H1 (cell line): ENCODE data around the gene COL5A3. TPM values are rescaled to one million over a fixed set of nuclear protein-coding genes. Genes with fewer than 3 reads are reported as not detected.

ENCODE experiments used
- ATF3 ChIP-seq: IDR thresholded peaks from 2 replicates; pipeline ENCODE4 v1.6.1; 2011; ENCODE audit warnings: low read depth, mild to moderate bottlenecking, low read length; ENCODE audit not compliant: insufficient read depth
- CEBPB ChIP-seq: IDR thresholded peaks from 2 replicates; pipeline ENCODE4 v1.6.1; 2012; ENCODE audit warnings: low read depth, low read length
- CTCF ChIP-seq, 3 experiments: IDR thresholded peaks; 1 replicate in 2 of 3; 2 replicates in 1 of 3; pipeline versions ENCODE4 v1.5.1 to v1.6.1; 2011; ENCODE audit warnings: low read length in 3 of 3, mild to moderate bottlenecking in 3 of 3, inconsistent platforms in 2 of 3, low read depth in 1 of 3, moderate library complexity in 1 of 3; ENCODE audit not compliant: insufficient read depth in 1 of 3; ENCODE audit errors: control extremely low read depth in 1 of 3
- HDAC2 ChIP-seq, 2 experiments: fragments of 300-600 bp in 1 of 2; sonication (generic) in 1 of 2; IDR thresholded peaks; 2 replicates each; pipeline ENCODE4 v1.6.1; 2011 to 2012; ENCODE audit warnings: low read depth in 2 of 2, low read length in 2 of 2, mild to moderate bottlenecking in 2 of 2, moderate library complexity in 2 of 2, borderline replicate concordance in 1 of 2, inconsistent platforms in 1 of 2
- SP1 ChIP-seq: IDR thresholded peaks from 2 replicates; pipeline ENCODE4 v1.6.1; 2011; ENCODE audit warnings: low read depth, low read length
- TBP ChIP-seq: IDR thresholded peaks from 2 replicates; pipeline ENCODE4 v1.6.1; 2011; ENCODE audit warnings: low read depth, low read length, improper control_type of control experiment
- TEAD4 ChIP-seq: IDR thresholded peaks from 2 replicates; pipeline ENCODE4 v1.6.1; 2012; ENCODE audit warnings: low read depth, low read length, inconsistent platforms, mixed read lengths
- polyA plus RNA-seq, 7 experiments: library from polyadenylated mRNA; depleted of rRNA in 3 of 7; stranded (reverse) in 5 of 7; unstranded in 2 of 7; fragments of >200 nt in 5 of 7; fragments of 200-250 nt in 2 of 7; gene quantifications; 1 replicate in 5 of 7; 2 replicates in 1 of 7; 4 replicates in 1 of 7; pipeline versions ENCODE4 v1.2.1 to v1.2.3, GENCODE V29; 2011 to 2013; ENCODE audit warnings: missing spikeins in 2 of 7, mixed read lengths in 2 of 7
- total RNA-seq: library from RNA; stranded (reverse); fragmentation: NEBNext Ultra II Directional; extraction: Animal tissue kit (Norgen Biotek cat#: 25700); gene quantifications from 2 replicates; pipeline ENCODE4 v1.2.1, GENCODE V29; 2021
- TF ChIP-seq, protein P1 (sequence below): IDR thresholded peaks from 2 replicates; pipeline ENCODE4 v1.6.1; 2012; ENCODE audit warnings: inconsistent platforms
- TF ChIP-seq, protein P2 (sequence below): IDR thresholded peaks from 2 replicates; pipeline ENCODE4 v1.6.1; 2012; ENCODE audit warnings: low read length, inconsistent platforms

The COL5A3 gene
- total and polyA plus RNA-seq, 2 of the 8 experiments (the other 6 are each of a cell fraction or from before 2014, with no cell fraction given): 0.67 to 0.74 TPM

GRCh38 chr19:9934132-9934950 is 76.0 kb downstream of the COL5A3 start (continued):
- TF ChIP-seq ATF3: 0 out of 2 replicates have a peak, but pooled peaks have one; percentile 8
- TF ChIP-seq CEBPB: peak; percentile 90
- peak; percentile 42 for TF ChIP-seq TBP
- TF ChIP-seq CTCF (IDR thresholded peaks at IDR 0.05; ENCODE audit: control extremely low read depth in 1 of 3, insufficient read depth in 1 of 3, low read depth in 1 of 3, low read length in 3 of 3): peak; percentile 94 to 97 (median 96)
- TF ChIP-seq SP1: peak; percentile 89
- TF ChIP-seq, protein P1, sequence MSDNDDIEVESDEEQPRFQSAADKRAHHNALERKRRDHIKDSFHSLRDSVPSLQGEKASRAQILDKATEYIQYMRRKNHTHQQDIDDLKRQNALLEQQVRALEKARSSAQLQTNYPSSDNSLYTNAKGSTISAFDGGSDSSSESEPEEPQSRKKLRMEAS: 0 out of 2 replicates have a peak, but pooled peaks have one; percentile 12
- TF ChIP-seq HDAC2 (IDR thresholded peaks at IDR 0.05; ENCODE audit: borderline replicate concordance in 1 of 2, low read depth in 2 of 2, low read length in 2 of 2): no peak
- peak; percentile 31; the same call in 1 of the 2 replicates for TF ChIP-seq TEAD4
- TF ChIP-seq, protein P2, sequence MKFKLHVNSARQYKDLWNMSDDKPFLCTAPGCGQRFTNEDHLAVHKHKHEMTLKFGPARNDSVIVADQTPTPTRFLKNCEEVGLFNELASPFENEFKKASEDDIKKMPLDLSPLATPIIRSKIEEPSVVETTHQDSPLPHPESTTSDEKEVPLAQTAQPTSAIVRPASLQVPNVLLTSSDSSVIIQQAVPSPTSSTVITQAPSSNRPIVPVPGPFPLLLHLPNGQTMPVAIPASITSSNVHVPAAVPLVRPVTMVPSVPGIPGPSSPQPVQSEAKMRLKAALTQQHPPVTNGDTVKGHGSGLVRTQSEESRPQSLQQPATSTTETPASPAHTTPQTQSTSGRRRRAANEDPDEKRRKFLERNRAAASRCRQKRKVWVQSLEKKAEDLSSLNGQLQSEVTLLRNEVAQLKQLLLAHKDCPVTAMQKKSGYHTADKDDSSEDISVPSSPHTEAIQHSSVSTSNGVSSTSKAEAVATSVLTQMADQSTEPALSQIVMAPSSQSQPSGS: peak; percentile 94
- TF ChIP-seq, all 59 proteins: peak for 14
